HG03108 (cell line): ENCODE data around the gene KNDC1.
"Not testable (repeated sequence)": the region's sequence is repeated elsewhere in the genome, so short reads cannot be mapped to it uniquely, and the experiment has no call there.

Source experiments
- ATAC-seq: cut with Tn5 transposase; IDR thresholded peaks from one replicate; pipeline ENCODE4 v1.9.1; 2021; ENCODE audit warnings: moderate library complexity; ENCODE audit not compliant: unreplicated experiment

The KNDC1 gene

GRCh38 chr10:133126431-133127290 lies 33.4 kb upstream of the KNDC1 start:
- ATAC-seq: no peak

DNA sequence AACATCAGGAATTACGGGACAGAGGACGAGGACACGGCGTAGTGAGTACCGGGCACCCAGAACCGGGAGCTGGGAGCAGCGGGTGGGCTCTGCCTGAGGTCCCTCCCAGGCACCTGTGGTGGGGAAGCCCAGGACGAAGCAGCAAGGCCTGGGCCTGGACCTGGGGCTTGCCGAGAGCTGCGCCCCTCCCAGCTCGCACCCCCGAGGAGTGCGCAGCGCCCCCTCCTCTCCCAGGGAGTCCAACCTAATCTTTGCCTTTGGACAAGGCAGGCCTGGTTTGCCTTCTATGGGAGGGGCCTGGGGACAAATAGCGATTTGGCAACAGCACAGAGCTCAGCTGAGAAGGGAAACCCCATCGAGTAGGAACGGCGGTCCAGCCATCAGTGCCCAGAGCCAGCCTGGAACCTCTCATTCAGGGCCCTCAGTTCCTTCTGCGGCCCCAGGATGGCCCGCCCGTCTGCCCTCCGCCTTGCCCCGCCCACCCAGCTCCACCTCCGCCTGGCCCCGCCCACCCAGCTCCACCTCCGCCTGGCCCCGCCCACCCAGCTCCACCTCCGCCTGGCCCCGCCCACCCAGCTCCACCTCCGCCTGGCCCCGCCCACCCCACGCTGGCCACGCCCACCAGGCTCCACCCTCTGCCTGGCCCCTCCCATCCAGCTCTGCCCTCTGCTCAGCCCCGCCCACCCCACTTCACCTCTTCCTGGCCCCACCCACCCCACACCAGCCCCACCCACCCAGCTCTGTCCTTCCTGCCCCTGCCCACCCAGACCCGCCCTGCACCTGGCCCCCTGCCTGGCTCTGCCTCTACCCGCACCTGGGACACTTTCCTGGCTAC lies 32.5 kb upstream of the KNDC1 start:
- no peak for ATAC-seq

DNA sequence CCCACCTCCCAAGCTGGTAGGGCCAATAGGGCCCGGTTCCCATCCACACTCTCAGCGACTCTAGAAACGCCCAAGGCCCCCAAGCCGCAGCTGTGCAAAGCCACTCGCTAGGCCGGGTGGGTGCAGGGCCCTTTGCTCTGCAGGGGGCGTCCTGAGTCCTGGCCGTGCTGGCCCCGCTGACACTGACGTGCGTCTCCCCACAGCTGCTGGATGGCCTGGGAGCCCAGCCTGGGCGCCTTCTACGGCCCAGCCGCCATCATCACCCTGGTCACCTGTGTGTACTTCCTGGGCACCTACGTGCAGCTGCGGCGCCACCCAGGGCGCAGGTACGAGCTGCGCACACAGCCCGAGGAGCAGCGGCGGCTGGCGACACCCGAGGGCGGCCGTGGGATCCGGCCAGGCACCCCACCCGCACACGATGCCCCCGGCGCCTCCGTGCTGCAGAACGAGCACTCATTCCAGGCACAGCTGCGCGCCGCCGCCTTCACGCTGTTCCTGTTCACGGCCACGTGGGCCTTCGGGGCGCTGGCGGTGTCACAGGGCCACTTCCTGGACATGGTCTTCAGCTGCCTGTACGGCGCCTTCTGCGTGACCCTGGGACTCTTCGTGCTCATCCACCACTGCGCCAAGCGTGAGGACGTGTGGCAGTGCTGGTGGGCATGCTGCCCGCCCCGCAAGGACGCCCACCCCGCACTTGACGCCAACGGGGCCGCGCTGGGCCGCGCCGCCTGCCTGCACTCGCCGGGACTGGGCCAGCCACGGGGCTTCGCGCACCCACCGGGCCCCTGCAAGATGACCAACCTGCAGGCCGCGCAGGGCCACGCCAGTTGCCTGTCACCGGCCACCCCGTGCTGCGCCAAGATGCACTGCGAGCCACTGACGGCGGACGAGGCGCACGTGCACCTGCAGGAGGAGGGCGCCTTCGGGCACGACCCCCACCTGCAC lies 31.6 kb upstream of the KNDC1 start:
- ATAC-seq: no peak

GRCh38 chr10:133129071-133129858 lies 30.8 kb upstream of the KNDC1 start:
- no peak for ATAC-seq

- ATAC-seq: no peak
Observed at GRCh38 chr10:133129859-133130495, 30.0 kb upstream of the KNDC1 start.

DNA sequence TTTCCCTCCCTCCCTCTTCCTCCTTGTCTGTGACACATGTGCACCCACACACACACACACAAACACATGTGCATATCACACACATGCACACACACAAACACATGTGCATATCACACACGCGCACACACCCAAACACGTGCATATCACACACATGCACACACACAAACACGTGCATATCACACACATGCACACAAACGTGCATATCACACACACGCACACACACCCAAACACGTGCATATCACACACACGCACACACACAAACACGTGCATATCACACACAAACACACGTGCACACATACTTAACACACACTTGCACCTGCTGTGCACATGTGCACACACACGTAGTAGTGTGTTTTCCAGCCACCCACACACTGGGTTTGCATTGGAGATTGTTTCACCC lies 29.4 kb upstream of the KNDC1 start:
- ATAC-seq: no peak

- ATAC-seq: no peak
Observed at GRCh38 chr10:133131053-133131452, 29.0 kb upstream of the KNDC1 start.

GRCh38 chr10:133131734-133132472 lies 28.1 kb upstream of the KNDC1 start:
- ATAC-seq: no peak

- ATAC-seq: no peak
Observed at GRCh38 chr10:133132473-133133291, 27.3 kb upstream of the KNDC1 start.

GRCh38 chr10:133133471-133134231 lies 26.4 kb upstream of the KNDC1 start:
- no peak for ATAC-seq

DNA sequence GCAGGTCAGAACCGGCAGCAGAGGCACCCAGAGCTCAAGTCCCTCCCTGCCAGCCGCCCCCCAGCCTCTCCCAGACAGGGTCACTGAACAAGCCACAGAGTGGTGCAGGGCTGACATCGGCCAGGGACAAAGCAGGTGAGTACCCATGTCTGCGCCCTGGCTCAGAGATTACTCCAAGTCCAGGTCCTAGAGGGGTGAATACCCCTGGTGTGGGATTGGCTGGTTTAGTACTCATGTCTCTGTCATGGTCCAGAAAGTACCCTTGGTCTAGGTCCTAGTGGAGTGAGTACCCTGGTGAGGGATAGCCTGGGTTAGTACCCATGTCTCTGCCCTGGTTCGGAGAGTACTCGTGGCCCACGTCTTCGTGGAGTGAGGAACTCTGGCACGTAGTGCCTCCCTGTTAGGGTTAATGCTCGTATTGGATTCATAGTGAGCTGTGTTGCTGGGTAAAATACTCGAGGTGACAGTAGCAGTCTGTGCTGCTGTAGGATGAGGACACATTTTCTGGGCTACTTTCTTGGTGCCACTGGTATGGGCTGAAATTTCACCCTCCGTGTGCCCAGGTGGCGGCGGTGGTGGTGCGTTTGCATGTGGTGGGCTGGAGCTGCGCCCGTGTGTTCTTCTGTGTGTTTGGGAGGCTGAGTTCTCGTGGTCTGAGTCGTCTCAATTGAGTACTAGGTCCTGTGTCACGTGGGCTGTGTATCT lies 25.5 kb upstream of the KNDC1 start:
- no peak for ATAC-seq

GRCh38 chr10:133135116-133135465 lies 24.9 kb upstream of the KNDC1 start:
- ATAC-seq: no peak

- ATAC-seq: not testable (repeated sequence)
Observed at GRCh38 chr10:133137486-133138145, 22.4 kb upstream of the KNDC1 start.

GRCh38 chr10:133139551-133140065 lies 20.4 kb upstream of the KNDC1 start:
- ATAC-seq: no peak

- ATAC-seq: no peak
Observed at GRCh38 chr10:133140417-133141143, 19.4 kb upstream of the KNDC1 start.
